Cardiac muscle cell (in vitro differentiated cells and primary cell): Measurements from ENCODE around the gene SF1. TPM values are rescaled to one million over a fixed set of nuclear protein-coding genes. Genes with fewer than 3 reads are reported as not detected.

Experiments
- DNase-seq, 2 donors: peaks; one replicate each; pipeline versions ENCODE4 v3.0.0 to v3.0.0-alpha.2; 2010 to 2017; ENCODE audit warnings: low read depth in 1 of 2, low spot score in 1 of 2
- H3K27ac ChIP-seq: fragments of 200-600 bp; sonication (generic); 2 replicates; pipeline ENCODE4 v1.5.1; 2016
- H3K27me3 ChIP-seq: fragments of 200-600 bp; sonication (generic); 2 replicates; pipeline ENCODE4 v1.6.0; 2016; ENCODE audit warnings: control low read depth
- H3K36me3 ChIP-seq: fragments of 200-600 bp; sonication (generic); 2 replicates; pipeline ENCODE4 v1.5.1; 2016; ENCODE audit warnings: control low read depth
- H3K4me1 ChIP-seq: fragments of 200-600 bp; sonication (generic); 2 replicates; pipeline ENCODE4 v1.8.1; 2017; ENCODE audit warnings: low read depth, mild to moderate bottlenecking, mixed run types
- H3K4me3 ChIP-seq: fragments of 200-600 bp; sonication (generic); 2 replicates; pipeline ENCODE4 v1.5.1; 2016; ENCODE audit warnings: mild to moderate bottlenecking
- H3K9me3 ChIP-seq: fragments of 200-600 bp; sonication (generic); 2 replicates; pipeline ENCODE4 v1.5.1; 2017; ENCODE audit warnings: low read depth, mild to moderate bottlenecking, control low read depth
- polyA plus RNA-seq: library from polyadenylated mRNA; unstranded; fragments of >200 nt; fragmentation: Nextera tagmentation; extraction: Ambion mirVana; gene quantifications from 2 replicates; pipeline ENCODE4 v1.2.1, GENCODE V29; 2016
- total RNA-seq: library from RNA; depleted of rRNA; stranded (reverse); fragments of >200 nt; gene quantifications from 2 replicates; pipeline ENCODE4 v1.2.3, GENCODE V29; 2016
- TF ChIP-seq, protein P1 (sequence below): IDR thresholded peaks from 2 replicates; pipeline ENCODE4 v1.5.1; 2012; ENCODE audit warnings: low read depth, mild to moderate bottlenecking, low read length

Gene SF1
- total and polyA plus RNA-seq, 2 experiments from 2014 or later = 143 to 360 TPM

DNA sequence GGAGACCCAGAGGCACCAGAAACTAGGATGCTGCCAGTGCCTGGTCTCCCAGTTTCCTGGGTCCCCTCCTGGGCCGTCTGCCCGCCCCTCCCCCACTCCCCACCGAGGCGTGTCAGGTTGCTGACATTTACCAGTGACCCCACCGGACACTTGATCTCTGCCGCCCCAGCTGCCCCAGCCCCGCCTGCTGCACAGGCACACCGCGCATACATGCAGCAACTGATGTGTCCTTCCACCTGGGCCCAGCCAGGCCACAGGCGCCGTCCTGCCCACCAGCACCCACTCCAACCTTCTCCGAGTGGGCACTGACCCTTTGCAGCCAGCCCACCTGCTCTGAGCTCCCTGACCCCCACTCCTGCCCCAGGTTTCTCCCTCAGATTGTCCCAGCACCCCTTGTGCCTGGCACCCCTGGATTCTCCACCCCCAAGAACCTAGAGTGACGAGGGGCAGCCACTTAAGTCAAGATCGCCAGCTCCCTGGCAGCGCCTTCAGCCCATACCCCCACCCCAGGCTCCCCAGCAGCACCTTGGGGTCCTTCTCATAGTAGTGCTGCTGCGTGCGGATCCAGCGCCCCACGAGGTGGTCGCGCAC is 19.1 kb downstream of the SF1 start:
- Histone ChIP-seq H3K27ac (peak overlapping the region; percentile 90), H3K27me3 (no peaks in the 10 kb centered on the region), H3K9me3 (no peaks in the 10 kb centered on the region), H3K36me3 (peaks cover 5% of the 10 kb centered on the region), H3K4me1 (peaks cover 42% of the 10 kb centered on the region), H3K4me3 (peak overlapping the region; percentile 25)
- peak in 1 of 2 donors; percentile 85 for DNase-seq
- TF ChIP-seq, protein P1, sequence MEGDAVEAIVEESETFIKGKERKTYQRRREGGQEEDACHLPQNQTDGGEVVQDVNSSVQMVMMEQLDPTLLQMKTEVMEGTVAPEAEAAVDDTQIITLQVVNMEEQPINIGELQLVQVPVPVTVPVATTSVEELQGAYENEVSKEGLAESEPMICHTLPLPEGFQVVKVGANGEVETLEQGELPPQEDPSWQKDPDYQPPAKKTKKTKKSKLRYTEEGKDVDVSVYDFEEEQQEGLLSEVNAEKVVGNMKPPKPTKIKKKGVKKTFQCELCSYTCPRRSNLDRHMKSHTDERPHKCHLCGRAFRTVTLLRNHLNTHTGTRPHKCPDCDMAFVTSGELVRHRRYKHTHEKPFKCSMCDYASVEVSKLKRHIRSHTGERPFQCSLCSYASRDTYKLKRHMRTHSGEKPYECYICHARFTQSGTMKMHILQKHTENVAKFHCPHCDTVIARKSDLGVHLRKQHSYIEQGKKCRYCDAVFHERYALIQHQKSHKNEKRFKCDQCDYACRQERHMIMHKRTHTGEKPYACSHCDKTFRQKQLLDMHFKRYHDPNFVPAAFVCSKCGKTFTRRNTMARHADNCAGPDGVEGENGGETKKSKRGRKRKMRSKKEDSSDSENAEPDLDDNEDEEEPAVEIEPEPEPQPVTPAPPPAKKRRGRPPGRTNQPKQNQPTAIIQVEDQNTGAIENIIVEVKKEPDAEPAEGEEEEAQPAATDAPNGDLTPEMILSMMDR = no peak

DNA sequence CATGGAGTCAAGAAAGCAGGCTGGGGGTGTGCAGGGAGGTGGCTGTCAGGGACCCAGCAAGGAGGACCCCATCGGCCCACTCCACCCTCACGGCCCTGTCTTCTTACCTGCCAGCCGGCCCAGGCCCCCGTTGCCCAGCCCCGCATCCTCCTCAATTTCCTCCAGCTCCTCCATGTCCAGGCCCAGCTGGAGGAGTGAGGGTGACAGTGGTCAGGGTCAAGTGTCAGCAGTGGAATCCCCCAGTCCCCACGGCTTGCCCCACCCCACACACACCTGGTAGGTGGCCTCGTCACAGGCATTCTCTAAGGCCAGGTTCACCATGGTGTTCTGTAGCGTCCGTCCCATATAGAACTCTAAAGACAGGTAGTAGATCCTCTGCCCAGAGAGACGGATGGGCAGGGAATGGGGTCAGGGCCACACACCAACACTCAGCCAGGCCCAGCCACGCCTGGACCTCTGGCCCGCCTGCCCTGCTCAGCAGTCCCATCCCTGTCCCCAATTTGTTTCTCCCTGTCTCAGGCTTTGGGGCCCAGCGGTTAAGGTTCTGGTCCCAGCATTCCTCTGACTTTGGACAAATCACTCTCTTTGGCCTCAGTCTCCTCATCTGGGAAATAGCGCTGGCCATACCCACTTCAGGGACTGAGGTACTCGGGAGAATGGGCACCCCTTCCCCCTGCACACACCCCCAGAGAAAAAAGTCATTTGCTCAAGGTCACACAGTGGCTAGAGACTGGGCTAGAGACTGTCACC is 19.8 kb downstream of the SF1 start:
- TF ChIP-seq, protein P1 = no peak
- peak overlapping the region; percentile 90 for H3K27ac ChIP-seq
- no peaks in the 10 kb centered on the region for H3K9me3 ChIP-seq
- no peak for DNase-seq
- no peaks in the 10 kb centered on the region for H3K27me3 ChIP-seq
- H3K4me1 ChIP-seq = peaks cover 35% of the 10 kb centered on the region
- H3K4me3 ChIP-seq = peak overlapping the region; percentile 25
- peaks cover 5% of the 10 kb centered on the region for H3K36me3 ChIP-seq

DNA sequence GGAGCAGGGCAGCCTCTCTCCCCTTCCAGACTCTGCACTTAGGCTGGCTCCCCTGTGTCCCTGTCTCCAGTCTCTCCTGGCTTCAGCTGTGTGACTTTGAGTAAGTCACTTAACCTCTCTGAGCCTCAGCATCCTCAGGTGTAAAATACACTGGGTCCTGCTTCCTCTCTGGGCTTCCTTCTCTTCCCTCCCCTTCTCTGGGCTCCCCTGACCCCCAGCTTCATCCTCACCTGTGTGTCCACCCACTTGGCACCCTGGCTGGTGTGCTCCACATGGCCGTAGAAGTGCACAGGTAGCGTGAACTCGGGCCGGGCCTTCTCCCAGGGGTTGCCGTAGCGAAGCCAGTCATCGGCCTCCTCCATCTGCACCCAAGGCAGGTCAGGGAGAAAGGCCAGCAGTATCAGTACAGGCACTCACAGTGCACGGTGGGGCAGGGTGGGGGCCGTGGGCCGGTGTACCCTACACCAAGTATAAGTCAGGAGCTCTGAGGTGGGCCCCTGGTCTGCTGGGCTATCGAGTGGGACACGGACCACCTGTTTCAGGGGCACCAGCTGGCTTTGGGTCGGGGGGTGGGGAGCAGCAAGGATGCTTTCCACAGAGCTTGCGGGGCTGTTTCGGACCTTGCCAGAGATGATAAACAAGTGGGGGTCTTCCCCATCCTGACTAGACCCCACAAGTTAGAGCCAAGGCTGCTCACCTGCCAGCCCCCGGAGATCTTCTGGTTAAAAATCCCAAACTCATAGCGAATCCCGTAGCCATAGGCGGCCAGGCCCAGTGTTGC is 20.6 kb downstream of the SF1 start:
- Histone ChIP-seq H3K36me3 (peaks cover 10% of the 10 kb centered on the region), H3K27ac (peak overlapping the region; percentile 90), H3K4me1 (peaks cover 27% of the 10 kb centered on the region), H3K27me3 (no peaks in the 10 kb centered on the region), H3K9me3 (no peaks in the 10 kb centered on the region), H3K4me3 (no peak overlapping the region)
- TF ChIP-seq, protein P1 = no peak
- DNase-seq = no peak

DNA sequence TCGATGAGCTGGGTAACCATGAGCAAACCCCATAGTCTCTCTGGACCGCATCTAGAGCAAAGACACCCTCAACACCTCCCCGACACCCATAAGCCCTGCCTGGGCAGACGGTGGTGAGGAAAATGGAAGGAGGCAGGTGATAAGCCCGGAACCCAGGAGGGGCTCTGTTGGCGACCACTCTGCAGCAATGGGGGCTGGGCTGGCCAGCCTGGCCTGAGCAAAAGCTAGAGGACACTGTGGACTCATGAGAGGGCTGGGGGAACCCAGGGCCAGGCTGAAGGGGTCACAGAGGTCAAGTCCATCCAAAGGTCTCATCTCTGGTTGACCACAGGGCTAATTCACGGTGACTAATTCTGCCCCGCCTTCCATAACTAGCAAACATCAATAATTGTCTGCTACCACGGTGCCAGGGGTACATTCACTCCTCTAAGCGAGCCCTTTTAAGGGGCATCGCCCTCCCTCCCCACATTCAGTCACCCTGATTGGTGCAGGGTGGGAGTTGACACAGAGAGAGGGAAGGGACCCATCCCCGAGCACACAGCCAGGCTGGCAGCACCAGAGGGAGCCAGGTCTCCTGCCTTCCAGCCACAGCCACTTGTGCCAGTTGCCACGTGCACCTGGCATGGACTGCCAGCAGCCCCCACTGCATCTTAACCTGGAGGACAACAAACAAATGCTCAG is 22.5 kb downstream of the SF1 start:
- no peak for DNase-seq
- TF ChIP-seq, protein P1 = no peak

DNA sequence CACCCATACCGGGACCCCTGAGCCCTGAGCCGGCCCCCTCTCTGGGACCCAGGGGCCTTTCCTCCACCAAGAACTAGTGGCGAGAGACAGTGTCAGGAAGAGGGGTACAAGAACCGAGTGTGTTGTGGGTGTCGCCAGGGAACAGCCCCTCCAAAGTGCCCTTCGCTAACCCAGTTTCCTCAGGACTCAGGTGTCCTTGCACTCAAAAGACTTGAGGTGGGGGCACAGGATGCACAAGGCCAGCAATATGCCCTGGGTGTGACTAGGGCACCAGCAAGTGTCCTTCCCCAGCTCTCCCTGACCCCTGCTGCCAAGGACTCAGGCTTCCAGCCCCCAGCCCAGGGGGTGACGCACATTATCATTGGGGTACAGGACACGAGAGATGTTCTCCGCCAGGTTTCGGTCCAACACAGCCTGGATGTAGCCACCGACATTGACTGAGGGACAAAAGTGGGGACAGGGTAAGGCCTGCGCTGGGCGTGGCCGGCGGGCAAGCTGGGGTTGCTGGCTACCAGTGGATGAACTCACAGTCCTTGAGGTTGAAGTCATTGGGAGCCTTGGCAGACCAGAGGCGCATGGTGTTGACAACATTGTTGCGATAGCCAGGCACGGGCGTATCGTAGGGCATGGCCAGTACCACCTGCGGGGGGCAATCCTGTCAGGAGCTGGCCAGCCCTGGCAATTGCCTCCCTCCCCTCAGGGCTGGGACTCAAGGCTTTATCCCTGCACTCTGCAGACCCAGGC is 23.3 kb downstream of the SF1 start:
- TF ChIP-seq, protein P1 = no peak
- Histone ChIP-seq H3K4me3 (no peak overlapping the region), H3K4me1 (peaks cover 12% of the 10 kb centered on the region), H3K27me3 (no peaks in the 10 kb centered on the region), H3K36me3 (peaks cover 28% of the 10 kb centered on the region), H3K9me3 (no peaks in the 10 kb centered on the region), H3K27ac (no peak overlapping the region)
- DNase-seq = no peak

More for the DNA sequence above, 22.5 kb downstream of the SF1 start:
- no peaks in the 10 kb centered on the region for H3K27me3 ChIP-seq
- peaks cover 19% of the 10 kb centered on the region for H3K4me1 ChIP-seq
- peaks cover 22% of the 10 kb centered on the region for H3K36me3 ChIP-seq
- no peaks in the 10 kb centered on the region for H3K9me3 ChIP-seq
- H3K4me3 ChIP-seq = no peak overlapping the region
- H3K27ac ChIP-seq = no peak overlapping the region
